GM12874 (cell line): ENCODE measurements around the gene CYP26A1.

ENCODE experiments used
- TF ChIP-seq, protein P1 (sequence below): IDR thresholded peaks from 2 replicates; pipeline ENCODE4 v1.5.1; 2011; ENCODE audit warnings: low read depth, mild to moderate bottlenecking, control low read depth, low read length, moderate library complexity; ENCODE audit not compliant: insufficient read depth

CYP26A1 gene

DNA sequence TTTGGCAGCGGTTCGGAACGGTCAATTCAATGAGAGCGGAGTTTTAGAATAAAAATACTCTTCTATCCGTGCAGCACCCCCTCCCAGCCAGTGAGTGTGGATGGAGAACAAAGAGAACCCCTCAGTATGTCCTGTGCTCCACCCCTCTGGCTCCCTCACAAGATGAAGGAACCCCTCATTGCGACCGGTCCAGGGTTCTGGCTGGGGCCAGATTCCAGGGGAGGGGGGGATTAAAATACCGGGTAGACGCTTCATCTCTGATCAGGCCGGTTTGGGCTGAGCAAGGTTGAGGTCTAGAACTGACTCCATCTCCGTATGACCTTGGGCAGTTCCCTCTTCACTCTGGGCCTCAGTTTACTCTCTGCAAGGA lies 7.2 kb upstream of the CYP26A1 start:
- TF ChIP-seq, protein P1, sequence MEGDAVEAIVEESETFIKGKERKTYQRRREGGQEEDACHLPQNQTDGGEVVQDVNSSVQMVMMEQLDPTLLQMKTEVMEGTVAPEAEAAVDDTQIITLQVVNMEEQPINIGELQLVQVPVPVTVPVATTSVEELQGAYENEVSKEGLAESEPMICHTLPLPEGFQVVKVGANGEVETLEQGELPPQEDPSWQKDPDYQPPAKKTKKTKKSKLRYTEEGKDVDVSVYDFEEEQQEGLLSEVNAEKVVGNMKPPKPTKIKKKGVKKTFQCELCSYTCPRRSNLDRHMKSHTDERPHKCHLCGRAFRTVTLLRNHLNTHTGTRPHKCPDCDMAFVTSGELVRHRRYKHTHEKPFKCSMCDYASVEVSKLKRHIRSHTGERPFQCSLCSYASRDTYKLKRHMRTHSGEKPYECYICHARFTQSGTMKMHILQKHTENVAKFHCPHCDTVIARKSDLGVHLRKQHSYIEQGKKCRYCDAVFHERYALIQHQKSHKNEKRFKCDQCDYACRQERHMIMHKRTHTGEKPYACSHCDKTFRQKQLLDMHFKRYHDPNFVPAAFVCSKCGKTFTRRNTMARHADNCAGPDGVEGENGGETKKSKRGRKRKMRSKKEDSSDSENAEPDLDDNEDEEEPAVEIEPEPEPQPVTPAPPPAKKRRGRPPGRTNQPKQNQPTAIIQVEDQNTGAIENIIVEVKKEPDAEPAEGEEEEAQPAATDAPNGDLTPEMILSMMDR, result no peak

DNA sequence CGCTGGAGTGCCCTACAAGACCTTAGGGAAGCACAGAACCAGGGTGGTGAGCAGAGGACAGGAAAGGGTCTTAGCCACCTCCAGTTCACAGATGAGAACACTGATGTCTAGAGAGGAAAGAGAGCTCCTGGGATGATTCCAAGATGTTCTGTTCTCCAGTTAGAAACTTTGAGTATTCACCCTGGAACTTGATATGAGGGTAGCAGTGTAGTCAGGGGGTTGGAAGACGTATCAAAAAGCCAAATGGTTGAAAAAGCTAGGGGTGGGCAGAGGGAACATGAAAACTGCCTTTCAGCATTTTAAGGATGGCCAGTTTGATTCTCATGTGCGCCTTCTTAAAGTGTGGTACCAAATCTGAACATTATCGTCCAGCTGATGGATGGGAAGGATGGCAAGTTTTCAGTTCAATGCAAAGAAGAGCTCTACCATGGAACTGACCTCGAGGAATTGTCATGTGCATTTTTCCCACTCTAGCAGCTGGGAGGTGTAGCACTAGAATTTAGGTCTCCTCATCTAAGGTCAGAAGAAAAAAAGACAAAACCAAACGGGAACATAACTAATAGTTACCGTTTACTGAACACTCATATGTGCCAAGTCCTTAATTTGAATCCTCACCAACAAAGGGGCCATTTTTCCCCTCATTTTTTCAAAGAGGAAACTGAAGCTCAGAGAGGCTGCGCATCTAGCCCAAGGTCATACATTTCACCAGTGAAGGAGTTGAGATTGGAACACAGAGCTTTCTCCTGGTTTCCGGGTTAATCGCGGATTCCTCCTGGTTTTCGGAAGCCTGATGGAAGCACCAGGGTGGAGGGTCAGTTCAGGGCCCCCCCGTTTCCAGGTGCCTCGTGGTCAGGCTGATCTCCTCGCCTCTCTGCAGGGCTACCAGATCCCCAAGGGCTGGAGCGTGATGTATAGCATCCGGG lies 6.0 kb upstream of the CYP26A1 start:
- TF ChIP-seq, protein P1, result no peak

DNA sequence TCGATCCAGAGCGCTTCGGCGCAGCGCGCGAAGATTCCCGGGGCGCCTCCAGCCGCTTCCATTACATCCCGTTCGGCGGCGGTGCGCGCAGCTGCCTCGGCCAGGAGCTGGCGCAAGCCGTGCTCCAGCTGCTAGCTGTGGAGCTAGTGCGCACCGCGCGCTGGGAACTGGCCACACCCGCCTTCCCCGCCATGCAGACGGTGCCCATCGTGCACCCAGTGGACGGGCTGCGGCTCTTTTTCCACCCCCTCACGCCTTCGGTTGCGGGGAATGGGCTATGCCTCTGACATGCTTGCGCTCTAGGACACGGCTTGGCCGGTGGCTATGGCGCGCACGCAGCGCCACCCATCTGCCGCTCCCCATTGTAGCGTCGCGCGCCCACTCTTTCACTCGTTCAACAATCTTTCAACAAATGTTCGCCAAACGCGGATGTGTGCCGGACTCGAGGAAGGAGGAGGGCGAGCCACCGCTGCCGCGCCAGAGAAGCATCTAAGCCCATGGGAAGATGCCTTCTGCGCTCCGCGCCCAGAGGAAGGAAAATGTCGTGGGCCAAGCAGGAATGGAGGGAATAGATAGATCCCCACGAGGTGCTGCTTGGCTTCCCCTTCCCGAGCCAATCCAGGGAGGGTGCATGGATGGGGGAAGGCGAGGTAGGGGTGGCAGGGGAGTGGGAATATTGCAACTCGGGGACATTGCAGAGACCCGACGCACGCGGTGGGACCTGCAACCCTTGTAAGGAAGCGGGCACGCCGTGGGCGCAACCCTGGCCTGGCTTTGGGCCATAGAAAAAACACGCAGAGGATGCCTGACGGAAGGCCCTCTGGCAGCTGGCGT lies 5.1 kb upstream of the CYP26A1 start:
- TF ChIP-seq, protein P1, result no peak; the same call in 1 of the 2 replicates

DNA sequence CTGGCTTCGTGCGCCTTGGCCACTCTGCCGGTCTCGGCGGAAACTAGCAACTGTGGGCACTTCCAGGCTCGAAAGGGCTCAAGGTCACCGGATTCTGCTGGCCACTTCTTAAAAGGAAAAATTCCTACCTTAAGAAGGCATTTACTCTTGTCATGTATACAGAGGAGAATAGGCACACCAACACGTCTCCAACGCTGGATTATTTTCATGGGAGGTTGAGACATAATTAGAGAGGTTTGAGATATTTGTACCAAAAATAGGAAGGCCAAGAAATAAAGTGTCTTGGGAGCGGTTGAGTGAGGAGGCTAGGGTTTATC lies 4.5 kb upstream of the CYP26A1 start:
- TF ChIP-seq, protein P1, result no peak

DNA sequence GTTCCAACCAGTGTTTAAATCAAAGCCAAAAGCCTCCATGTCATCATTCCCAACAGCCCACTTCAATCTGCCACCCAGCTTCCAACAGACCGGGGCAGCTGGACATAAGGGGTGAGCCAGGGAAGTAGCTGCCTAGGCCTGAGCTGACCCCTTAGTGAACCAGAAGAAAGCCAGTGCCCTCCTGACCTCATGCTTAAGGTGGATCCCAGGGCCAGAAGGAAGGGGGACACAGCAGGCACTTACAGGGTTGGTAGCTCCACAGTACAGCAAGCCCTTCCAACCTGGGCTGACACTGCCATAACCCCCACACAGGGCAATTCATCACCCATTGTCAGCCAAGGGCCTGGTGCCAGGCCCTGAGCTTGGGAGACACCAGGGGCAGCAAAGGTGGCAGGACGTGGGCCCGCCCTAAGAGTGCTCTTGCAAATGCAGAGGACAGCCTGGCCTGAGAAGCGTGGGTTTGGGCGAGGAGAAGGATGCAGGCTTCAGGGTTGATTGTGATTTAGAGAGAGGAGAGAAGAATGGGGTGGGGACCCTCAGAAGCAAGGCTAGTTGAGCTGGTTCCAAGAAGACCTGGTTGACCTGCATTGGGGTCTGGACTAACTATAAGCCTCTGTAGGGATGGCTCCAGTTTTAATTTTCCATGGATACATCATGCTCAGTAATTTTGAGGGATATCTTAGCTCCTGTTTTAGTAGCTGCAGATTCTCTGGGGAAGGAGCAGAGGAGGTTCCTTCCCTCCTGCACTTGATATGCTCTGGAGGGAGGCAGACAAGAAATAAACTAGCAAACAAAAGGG lies 3.1 kb upstream of the CYP26A1 start:
- TF ChIP-seq, protein P1, result no peak

DNA sequence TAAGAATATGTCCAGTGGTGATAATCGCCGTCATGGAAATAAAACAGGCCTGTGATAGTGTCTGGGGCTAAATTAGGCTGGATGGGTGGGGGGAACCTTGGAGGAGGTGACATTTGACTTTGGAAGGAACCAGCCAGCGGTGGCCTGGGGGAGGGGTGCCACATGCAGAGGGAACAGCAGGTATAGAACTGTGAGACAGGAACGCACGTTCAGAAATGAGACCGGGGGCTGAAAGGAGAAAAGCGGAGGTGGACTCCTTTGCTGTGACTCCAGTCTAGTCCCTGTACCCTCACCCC lies 2.6 kb upstream of the CYP26A1 start:
- TF ChIP-seq, protein P1, result no peak

DNA sequence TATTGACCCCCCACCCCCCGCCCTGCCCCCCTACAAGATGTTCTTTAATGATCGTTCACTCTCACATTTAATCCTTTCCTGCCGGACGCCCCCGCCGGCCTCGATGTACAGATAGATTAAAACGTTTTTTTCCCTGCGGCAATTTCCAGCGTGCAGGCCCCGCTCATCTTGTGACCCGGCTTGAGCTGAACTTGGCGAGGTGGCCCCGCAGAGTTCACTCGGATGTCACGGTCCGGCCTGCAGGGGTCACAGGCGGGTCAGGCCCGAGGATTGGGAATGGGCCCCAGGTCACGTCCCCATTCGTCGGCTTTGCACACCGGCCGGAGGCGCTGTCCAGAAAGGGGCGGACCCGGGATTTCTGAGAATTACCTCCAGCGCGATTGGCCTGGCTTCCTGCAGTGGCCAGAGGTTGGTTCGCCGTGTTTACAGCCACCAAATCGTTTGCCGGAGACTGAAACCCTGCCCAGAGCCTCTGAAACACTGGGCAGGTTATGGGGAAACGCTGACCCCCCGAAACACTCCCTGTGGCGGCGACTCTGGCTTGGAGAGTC lies 1.9 kb upstream of the CYP26A1 start:
- TF ChIP-seq, protein P1, result no peak
